ENCODE results near the gene HIVEP3.

GRCh38 chr1:41641941-41642527, 276.7 kb downstream of the HIVEP3 start:
- TF ChIP-seq EP300 (IDR thresholded peaks at IDR 0.05; ENCODE audit: borderline replicate concordance in 1 of 2, low read depth in 1 of 2, low read length in 1 of 2) (no peak), JUND (IDR thresholded peaks at IDR 0.05) (no peak), POLR2AphosphoS5 (IDR thresholded peaks at IDR 0.05; ENCODE audit: low read depth, low read length) (no peak), EZH2phosphoT487 (IDR thresholded peaks at IDR 0.05; ENCODE audit: borderline replicate concordance, low read depth) (no peak), MAX (IDR thresholded peaks at IDR 0.05; ENCODE audit: low read depth) (no peak), NRF1 (IDR thresholded peaks at IDR 0.05; ENCODE audit: low read depth, low read length) (no peak)
- TF ChIP-seq, protein P1, sequence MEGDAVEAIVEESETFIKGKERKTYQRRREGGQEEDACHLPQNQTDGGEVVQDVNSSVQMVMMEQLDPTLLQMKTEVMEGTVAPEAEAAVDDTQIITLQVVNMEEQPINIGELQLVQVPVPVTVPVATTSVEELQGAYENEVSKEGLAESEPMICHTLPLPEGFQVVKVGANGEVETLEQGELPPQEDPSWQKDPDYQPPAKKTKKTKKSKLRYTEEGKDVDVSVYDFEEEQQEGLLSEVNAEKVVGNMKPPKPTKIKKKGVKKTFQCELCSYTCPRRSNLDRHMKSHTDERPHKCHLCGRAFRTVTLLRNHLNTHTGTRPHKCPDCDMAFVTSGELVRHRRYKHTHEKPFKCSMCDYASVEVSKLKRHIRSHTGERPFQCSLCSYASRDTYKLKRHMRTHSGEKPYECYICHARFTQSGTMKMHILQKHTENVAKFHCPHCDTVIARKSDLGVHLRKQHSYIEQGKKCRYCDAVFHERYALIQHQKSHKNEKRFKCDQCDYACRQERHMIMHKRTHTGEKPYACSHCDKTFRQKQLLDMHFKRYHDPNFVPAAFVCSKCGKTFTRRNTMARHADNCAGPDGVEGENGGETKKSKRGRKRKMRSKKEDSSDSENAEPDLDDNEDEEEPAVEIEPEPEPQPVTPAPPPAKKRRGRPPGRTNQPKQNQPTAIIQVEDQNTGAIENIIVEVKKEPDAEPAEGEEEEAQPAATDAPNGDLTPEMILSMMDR (IDR thresholded peaks at IDR 0.05), result no peak
